Measurements from ENCODE around the gene NCOA4. TPM values are rescaled to one million over a fixed set of nuclear protein-coding genes. Genes with fewer than 3 reads are reported as not detected.

NCOA4 gene
- total and polyA plus RNA-seq, 8 donors: 150 to 196 (median 174) TPM

- Histone ChIP-seq H3K4me3 (no peak overlapping the region), H3K27me3 (no peaks in the 10 kb centered on the region), H3K27ac (no peak overlapping the region), H3K9me3 (no peaks in the 10 kb centered on the region), H3K36me3 (no peaks in the 10 kb centered on the region), H3K4me1 (peaks cover 0 to 2% of the 10 kb centered on the region in 2 donors)
- ATAC-seq (no peak), DNase-seq (no peak)
- TF ChIP-seq CTCF (IDR thresholded peaks at IDR 0.05): no peak
- intact Hi-C loops (cut with DNase I): no loop called here
These were observed 5.8 kb upstream of the NCOA4 start for GRCh38 chr10:46035923-46036849.

- no peak overlapping the region for H3K27ac ChIP-seq
- H3K4me1 ChIP-seq: peaks cover 10 to 21% of the 10 kb centered on the region in 2 donors
- no peaks in the 10 kb centered on the region for H3K36me3 ChIP-seq
- no peak overlapping the region for H3K4me3 ChIP-seq
- no peak for TF ChIP-seq CTCF (IDR thresholded peaks at IDR 0.05)
- intact Hi-C loops (cut with DNase I): no loop called here
- DNase-seq: no peak
- no peaks in the 10 kb centered on the region for H3K9me3 ChIP-seq
- ATAC-seq: no peak
- no peaks in the 10 kb centered on the region for H3K27me3 ChIP-seq
These were observed 3.2 kb upstream of the NCOA4 start for GRCh38 chr10:46033602-46034011.

GRCh38 chr10:46031648-46032532 lies 1.5 kb upstream of the NCOA4 start:
- Histone ChIP-seq H3K27ac (no peak overlapping the region), H3K27me3 (no peaks in the 10 kb centered on the region), H3K9me3 (no peaks in the 10 kb centered on the region), H3K4me3 (no peak overlapping the region), H3K4me1 (peaks cover 19 to 38% of the 10 kb centered on the region in 2 donors), H3K36me3 (no peaks in the 10 kb centered on the region)
- TF ChIP-seq CTCF (IDR thresholded peaks at IDR 0.05): no peak
- ATAC-seq: no peak
- intact Hi-C loops (cut with DNase I): no loop called here
- no peak for DNase-seq

GRCh38 chr10:46029461-46030030 lies 877 bp downstream of the NCOA4 start:
- H3K9me3 ChIP-seq: no peaks in the 10 kb centered on the region
- no peaks in the 10 kb centered on the region for H3K36me3 ChIP-seq
- peaks cover 28 to 61% of the 10 kb centered on the region in 2 donors for H3K4me1 ChIP-seq
- DNase-seq (no peak), ATAC-seq (no peak)
- intact Hi-C loops (cut with DNase I): no loop called here
- TF ChIP-seq CTCF (IDR thresholded peaks at IDR 0.05): no peak
- H3K27ac ChIP-seq: peak overlapping the region; percentile 89 to 94
- peak overlapping the region; percentile 71 to 90 for H3K4me3 ChIP-seq
- H3K27me3 ChIP-seq: no peaks in the 10 kb centered on the region
